SJSA1 (cell line): ENCODE results near the gene IRS1. TPM values are rescaled to one million over a fixed set of nuclear protein-coding genes. Genes with fewer than 3 reads are reported as not detected.
"Not testable (repeated sequence)": the region's sequence is repeated elsewhere in the genome, so short reads cannot be mapped to it uniquely, and the experiment has no call there.

ENCODE experiments used
- DNase-seq, 2 experiments: peaks; one replicate each; pipeline ENCODE4 v3.0.0-alpha.2; 2015 to 2020; ENCODE audit warnings: low spot score in 2 of 2, low read depth in 1 of 2
- H3K27ac ChIP-seq: fragments of 250-450 bp; sonication (Bioruptor Pico); 2 replicates; pipeline ENCODE4 v1.5.1; 2020; ENCODE audit warnings: mild to moderate bottlenecking, moderate library complexity
- H3K27me3 ChIP-seq: fragments of 250-450 bp; sonication (Bioruptor Pico); replicated peaks from 2 replicates; pipeline ENCODE4 v1.5.1; 2020; ENCODE audit warnings: mild to moderate bottlenecking, moderate library complexity
- H3K36me3 ChIP-seq: fragments of 250-450 bp; sonication (Bioruptor Pico); 2 replicates; pipeline ENCODE4 v1.5.1; 2020; ENCODE audit warnings: mild to moderate bottlenecking
- H3K4me1 ChIP-seq: fragments of 250-450 bp; sonication (Bioruptor Pico); replicated peaks from 2 replicates; pipeline ENCODE4 v1.6.1; 2021; ENCODE audit warnings: mild to moderate bottlenecking
- H3K4me3 ChIP-seq: fragments of 250-450 bp; sonication (Bioruptor Pico); 2 replicates; pipeline ENCODE4 v1.5.1; 2020; ENCODE audit warnings: mild to moderate bottlenecking
- H3K9me3 ChIP-seq: fragments of 250-450 bp; sonication (Bioruptor Pico); replicated peaks from 2 replicates; pipeline ENCODE4 v1.5.1; 2020; ENCODE audit warnings: mild to moderate bottlenecking
- total RNA-seq: library from RNA; depleted of rRNA; stranded (reverse); fragments of >200 nt; shearing (Covaris generic); gene quantifications from 2 replicates; pipeline ENCODE4 v1.2.3, GENCODE V29; 2014; rRNA removed

IRS1 gene, protein sequence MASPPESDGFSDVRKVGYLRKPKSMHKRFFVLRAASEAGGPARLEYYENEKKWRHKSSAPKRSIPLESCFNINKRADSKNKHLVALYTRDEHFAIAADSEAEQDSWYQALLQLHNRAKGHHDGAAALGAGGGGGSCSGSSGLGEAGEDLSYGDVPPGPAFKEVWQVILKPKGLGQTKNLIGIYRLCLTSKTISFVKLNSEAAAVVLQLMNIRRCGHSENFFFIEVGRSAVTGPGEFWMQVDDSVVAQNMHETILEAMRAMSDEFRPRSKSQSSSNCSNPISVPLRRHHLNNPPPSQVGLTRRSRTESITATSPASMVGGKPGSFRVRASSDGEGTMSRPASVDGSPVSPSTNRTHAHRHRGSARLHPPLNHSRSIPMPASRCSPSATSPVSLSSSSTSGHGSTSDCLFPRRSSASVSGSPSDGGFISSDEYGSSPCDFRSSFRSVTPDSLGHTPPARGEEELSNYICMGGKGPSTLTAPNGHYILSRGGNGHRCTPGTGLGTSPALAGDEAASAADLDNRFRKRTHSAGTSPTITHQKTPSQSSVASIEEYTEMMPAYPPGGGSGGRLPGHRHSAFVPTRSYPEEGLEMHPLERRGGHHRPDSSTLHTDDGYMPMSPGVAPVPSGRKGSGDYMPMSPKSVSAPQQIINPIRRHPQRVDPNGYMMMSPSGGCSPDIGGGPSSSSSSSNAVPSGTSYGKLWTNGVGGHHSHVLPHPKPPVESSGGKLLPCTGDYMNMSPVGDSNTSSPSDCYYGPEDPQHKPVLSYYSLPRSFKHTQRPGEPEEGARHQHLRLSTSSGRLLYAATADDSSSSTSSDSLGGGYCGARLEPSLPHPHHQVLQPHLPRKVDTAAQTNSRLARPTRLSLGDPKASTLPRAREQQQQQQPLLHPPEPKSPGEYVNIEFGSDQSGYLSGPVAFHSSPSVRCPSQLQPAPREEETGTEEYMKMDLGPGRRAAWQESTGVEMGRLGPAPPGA (N-terminal part only)
- total RNA-seq = 11.3 and 19.2 TPM in 2 replicates

DNA sequence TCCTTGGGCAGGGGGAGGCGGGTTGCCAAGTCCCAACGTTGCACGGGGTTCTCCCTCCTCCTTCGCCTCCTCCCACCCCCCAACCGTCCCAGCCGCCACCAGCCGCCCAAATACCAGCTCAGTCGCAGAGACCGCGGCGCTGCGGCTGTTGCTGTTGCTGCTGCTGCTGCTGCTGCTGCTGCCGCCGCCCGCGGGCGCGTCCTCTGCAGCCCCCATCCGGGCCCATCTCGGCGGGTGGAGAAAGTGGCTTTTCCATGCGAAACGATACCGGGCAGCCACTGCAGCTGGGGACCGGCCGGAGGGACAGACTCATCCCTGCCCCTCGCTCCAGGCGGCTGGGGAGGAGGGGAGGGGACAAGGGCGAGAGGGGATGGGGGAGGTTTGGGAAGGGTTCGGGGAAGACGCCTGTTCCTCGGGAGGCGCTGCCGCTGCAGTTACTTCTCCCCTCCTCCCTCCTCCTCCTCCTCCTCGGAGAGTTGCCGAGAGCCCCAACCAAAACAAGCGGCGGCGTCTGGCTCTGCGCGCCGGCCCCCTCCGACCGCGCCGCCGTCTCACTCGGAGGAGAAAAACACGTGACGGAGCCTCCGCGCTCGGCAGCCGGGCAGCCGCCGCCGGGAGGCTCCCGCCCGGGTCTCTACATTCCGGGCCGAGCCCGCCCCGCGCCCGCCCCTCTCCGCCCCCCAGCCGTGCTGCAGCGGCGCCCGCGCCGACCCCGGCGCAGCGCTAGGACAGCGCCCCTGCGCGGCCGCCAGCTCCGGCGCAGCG is at the start of gene IRS1:
IRS1 (minus strand) TSS at position 610 of the 765 bp plus-strand sequence. CDS start 1,082 bp downstream, outside the sequence.
- Histone ChIP-seq H3K4me3 (peak within 1 kb of the TSS; percentile 65), H3K27me3 (no peaks in the 10 kb centered on the region), H3K27ac (peak within 1 kb of the TSS; percentile 88), H3K36me3 (peaks cover 60% of the 10 kb centered on the region), H3K9me3 (no peaks in the 10 kb centered on the region), H3K4me1 (peaks cover 51% of the 10 kb centered on the region)
- peak; percentile 75 to 78 for DNase-seq

DNA sequence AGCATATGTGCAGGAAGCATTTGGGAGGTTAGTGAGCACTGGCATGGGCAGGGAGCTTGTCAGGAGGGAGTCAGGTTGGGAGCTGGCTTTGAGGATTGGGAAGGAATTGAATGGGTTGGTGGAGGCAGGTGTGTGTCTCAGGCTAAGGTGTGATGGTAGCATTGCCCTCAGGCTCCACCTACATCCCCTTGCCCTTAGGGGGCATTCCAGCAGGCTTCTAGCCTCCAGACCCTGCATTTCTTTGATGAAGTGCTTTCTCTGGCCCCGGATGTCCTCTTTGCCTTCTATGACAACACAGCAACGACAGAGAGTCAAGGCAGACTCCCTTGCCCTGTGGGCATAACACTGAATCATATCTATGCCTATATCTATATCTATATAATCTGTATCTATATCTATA is 49.7 kb upstream of the IRS1 start:
- no peak overlapping the region for H3K27ac ChIP-seq
- no peak overlapping the region for H3K4me3 ChIP-seq

DNA sequence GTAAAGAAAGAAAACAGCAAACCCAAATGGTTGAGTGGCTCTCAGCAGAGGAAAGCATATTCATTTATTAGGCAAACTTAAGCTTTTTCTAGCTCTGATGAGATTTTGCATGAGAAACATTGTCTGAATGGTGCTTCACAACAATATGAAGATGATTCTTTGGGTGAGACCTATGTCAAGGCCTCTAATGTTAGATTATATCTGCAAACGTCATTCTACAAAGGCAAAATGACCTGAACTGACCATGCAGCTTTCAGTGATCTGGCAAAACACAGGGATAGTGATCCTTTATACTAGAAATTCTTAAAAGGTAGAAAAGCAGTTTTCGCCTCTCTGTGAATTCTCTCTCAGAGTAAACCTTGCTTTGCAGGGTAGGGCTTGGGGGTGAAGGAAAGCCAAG is 47.9 kb upstream of the IRS1 start:
- no peaks in the 10 kb centered on the region for H3K4me1 ChIP-seq
- H3K27ac ChIP-seq = no peak overlapping the region
- no peak overlapping the region for H3K4me3 ChIP-seq

More for the DNA sequence above, 49.7 kb upstream of the IRS1 start:
- no peak for DNase-seq
- Histone ChIP-seq H3K36me3 (no peaks in the 10 kb centered on the region), H3K4me1 (no peaks in the 10 kb centered on the region), H3K27me3 (no peaks in the 10 kb centered on the region), H3K9me3 (no peaks in the 10 kb centered on the region)

DNA sequence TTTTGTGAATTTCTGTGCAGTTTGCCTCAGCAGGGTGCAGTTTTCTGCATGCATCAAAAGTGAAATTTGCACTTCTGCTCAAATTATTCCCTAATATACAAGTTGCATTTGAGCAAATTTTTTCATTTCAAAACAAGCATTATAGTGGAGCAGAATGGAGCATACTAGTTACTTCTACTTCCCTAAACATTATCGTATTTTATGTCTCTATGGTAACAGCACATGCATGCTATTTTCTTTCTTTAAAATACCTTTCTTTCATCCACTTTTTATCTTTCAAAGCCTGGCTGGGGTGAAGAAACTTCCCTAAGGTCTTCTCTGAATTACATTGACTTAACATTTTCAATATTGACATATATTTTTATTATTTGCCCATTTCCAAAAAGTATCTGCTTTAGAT is 47.5 kb upstream of the IRS1 start:
- Histone ChIP-seq H3K9me3 (0 out of 2 replicates have a peak, but pooled peaks cover 2% of the 10 kb centered on the region), H3K27me3 (no peaks in the 10 kb centered on the region), H3K27ac (no peak overlapping the region), H3K4me3 (no peak overlapping the region), H3K36me3 (no peaks in the 10 kb centered on the region; the same call in 1 of the 2 replicates), H3K4me1 (no peaks in the 10 kb centered on the region)
- DNase-seq = no peak

More for the DNA sequence above, 47.9 kb upstream of the IRS1 start:
- H3K9me3 ChIP-seq = 0 out of 2 replicates have a peak, but pooled peaks cover under 1% of the 10 kb centered on the region
- DNase-seq = no peak
- no peaks in the 10 kb centered on the region; the same call in 1 of the 2 replicates for H3K36me3 ChIP-seq
- H3K27me3 ChIP-seq = no peaks in the 10 kb centered on the region

DNA sequence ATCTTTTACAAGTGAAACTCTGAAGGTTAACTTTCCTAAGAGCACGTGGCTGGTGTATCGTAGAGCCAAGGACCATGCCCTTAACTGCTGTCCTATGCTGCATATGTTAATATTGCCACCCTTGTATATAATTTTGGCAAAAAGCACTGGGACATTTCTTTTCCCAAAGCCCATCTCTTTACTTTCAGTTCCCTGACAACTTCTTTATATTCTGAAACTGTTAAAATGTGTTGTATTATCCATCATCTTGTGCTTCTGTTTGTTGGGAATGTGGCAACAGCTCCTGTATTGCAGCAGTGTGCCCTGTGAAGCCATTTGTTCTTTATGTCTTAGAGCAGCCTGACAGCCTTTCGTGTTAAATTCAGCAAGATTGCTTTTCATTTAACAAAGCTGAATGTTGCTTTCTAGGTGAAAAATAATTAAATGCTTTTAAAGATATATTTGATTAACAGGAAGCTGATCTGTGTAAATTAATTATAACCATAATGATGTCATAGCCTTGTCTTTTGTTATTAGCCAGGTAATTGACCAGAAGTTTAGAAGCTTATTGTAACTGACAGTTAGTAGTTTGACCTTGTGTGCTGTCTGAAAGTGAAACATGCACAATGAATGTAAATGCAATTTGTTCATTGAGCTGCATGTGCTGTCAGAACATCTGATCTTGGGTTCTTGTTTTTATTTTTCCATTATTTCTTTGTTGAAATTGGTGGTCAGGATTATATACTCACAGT is 45.9 kb upstream of the IRS1 start:
- H3K9me3 ChIP-seq = 0 out of 2 replicates have a peak, but pooled peaks cover 2% of the 10 kb centered on the region
- no peaks in the 10 kb centered on the region for H3K27me3 ChIP-seq
- H3K4me1 ChIP-seq = no peaks in the 10 kb centered on the region
- no peak overlapping the region for H3K4me3 ChIP-seq
- DNase-seq = no peak
- no peak overlapping the region for H3K27ac ChIP-seq
- H3K36me3 ChIP-seq = no peaks in the 10 kb centered on the region; the same call in 1 of the 2 replicates

DNA sequence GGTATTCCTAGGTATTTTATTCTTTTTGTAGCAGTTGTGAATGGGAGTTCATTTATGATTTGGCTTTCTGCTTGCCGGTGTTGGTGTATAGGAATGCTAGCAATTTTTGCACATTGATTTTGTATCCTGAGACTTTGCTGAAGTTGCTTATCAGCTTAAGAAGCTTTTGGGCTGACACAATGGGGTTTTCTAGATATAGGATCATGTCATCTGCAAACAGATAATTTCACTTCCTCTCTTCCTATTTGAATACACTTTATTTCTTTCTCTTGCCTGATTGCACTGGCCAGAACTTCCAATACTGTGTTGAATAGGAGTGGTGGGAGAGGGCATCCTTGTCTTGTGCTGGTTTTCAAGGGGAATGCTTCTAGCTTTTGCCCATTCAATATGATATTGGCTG is 43.4 kb upstream of the IRS1 start:
- H3K9me3 ChIP-seq, H3K36me3 ChIP-seq, H3K4me1 ChIP-seq, DNase-seq, H3K27me3 ChIP-seq, H3K27ac ChIP-seq, H3K4me3 ChIP-seq: not testable (repeated sequence)

DNA sequence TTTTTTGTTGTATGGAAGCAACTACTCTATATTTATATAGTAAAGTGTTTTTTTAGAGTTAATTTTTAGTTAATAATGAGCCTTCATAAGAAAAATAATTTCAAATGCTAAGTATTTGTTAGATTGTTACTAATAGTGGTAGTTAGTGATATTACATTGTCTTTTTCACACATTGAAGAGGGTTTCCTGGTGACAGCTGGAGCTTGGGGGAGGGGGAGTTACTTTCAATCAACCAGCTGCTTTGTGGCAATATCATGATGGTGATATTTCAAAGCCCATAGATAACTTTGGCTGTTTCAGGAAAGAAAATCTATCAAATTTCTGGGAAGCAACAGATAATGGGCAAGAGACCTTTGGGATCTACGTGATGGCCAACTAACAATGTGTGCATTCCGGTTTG is 40.3 kb upstream of the IRS1 start:
- no peak for DNase-seq
- Histone ChIP-seq H3K9me3 (peaks cover 6% of the 10 kb centered on the region; the same call in 1 of the 2 replicates), H3K36me3 (peaks cover 11% of the 10 kb centered on the region), H3K27me3 (no peaks in the 10 kb centered on the region), H3K27ac (no peak overlapping the region), H3K4me1 (peaks cover 27% of the 10 kb centered on the region), H3K4me3 (no peak overlapping the region)

DNA sequence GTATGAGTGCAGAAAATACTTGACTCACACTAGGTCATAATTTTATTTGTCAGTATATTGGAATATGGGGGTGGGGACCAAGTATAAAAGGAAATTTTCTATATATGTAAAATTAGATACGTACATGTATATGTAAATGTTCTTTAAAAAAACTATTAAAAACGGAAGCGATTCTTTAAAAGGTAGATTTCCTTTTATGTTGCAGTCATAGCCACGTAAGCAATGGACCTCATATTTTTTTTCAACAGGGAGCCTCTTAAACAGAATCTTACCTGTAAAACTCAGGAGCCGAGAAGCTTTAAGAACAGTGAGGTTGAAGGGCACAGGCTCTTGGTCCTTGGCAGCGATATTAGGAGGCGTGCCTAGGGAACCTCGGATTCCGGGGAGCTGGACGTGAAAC is 39.5 kb upstream of the IRS1 start:
- Histone ChIP-seq H3K27ac (no peak overlapping the region), H3K9me3 (peaks cover 6% of the 10 kb centered on the region; the same call in 1 of the 2 replicates)
- no peak for DNase-seq

DNA sequence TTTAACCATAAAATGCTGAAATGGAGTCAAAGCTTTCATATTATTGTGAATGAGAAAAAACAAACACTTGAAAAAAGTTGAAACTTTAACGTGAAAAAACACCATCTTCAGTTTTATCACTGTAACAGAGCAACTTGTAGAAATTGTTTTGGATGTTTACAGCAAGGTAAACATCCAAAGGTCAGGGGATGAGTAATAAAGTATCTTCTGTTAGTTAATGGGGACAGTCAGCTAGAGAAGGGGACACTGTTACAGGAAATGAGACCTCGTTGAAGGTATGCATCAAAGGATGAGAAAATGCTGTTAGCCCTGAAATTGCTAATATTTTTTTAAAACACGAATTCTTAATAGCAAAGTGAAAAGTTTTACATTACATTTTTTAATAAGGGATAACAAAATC is 39.1 kb upstream of the IRS1 start:
- H3K36me3 ChIP-seq = peaks cover 11% of the 10 kb centered on the region
- no peak for DNase-seq
- peaks cover 27% of the 10 kb centered on the region for H3K4me1 ChIP-seq
- peaks cover 6% of the 10 kb centered on the region; the same call in 1 of the 2 replicates for H3K9me3 ChIP-seq
- H3K27ac ChIP-seq = no peak overlapping the region
- no peaks in the 10 kb centered on the region for H3K27me3 ChIP-seq
- no peak overlapping the region for H3K4me3 ChIP-seq

More for the DNA sequence above, 39.5 kb upstream of the IRS1 start:
- Histone ChIP-seq H3K4me1 (peaks cover 27% of the 10 kb centered on the region), H3K4me3 (no peak overlapping the region), H3K27me3 (no peaks in the 10 kb centered on the region), H3K36me3 (peaks cover 11% of the 10 kb centered on the region)

DNA sequence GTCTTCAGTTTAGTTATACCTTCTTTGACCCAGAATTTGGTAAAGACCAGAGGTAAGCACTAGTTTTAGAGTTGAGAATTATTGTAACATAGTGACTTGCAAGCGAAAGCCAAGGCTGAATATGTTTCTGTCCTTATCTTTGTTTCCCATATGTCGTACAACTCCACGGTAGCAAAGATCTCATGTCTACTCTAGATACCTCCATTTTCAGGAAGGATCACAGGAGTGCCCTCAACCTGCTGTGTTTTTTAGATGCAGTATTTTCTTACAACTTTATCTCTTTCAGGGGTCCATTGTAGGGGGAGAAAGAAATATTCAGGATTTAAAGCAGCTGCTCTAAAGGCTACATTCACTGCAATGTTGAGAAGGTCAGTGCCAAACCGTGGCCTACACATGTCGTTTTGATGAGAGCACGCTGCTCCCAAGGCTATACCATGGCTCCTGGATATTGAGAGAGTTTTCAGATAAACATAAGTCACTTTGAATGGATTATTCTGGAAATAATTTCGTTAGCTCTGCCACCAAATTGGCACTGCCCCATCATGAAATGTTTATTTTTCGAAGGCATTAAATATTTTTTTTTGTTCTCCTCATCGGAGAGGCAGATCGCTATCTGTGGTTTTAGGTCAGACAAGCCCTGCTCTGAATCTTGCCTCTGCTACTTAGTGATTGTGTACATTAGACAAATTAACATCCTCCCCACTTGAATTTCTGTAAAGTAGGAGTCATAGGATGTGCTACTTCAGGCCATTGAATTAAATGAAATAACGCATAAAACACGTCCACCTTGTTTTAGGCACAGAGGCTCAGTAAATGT is 38.4 kb upstream of the IRS1 start:
- Histone ChIP-seq H3K4me3 (no peak overlapping the region), H3K36me3 (peaks cover 11% of the 10 kb centered on the region), H3K9me3 (peaks cover 6% of the 10 kb centered on the region; the same call in 1 of the 2 replicates), H3K27me3 (no peaks in the 10 kb centered on the region), H3K27ac (no peak overlapping the region), H3K4me1 (peaks cover 27% of the 10 kb centered on the region)
- DNase-seq = no peak

DNA sequence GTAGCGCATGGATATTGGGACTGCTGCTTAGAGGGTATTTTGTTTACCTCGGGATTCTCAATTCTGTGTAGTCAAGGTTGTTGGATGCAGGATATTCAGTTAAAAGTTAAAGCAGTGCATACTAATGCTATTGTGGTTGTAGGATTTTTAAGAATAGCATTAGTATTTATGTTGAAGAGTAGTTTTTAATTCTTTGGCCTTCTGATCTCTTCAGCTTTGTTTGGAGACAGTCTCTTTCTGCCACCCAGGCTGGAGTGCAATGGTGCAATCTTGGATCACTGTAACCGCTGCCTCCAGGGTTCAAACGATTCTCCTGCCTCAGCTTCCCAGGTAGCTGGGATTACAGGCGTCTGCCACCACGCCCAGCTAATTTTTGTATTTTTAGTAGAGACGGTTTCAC is 37.7 kb upstream of the IRS1 start:
- Histone ChIP-seq H3K27me3 (no peaks in the 10 kb centered on the region), H3K27ac (no peak overlapping the region), H3K4me3 (no peak overlapping the region)

DNA sequence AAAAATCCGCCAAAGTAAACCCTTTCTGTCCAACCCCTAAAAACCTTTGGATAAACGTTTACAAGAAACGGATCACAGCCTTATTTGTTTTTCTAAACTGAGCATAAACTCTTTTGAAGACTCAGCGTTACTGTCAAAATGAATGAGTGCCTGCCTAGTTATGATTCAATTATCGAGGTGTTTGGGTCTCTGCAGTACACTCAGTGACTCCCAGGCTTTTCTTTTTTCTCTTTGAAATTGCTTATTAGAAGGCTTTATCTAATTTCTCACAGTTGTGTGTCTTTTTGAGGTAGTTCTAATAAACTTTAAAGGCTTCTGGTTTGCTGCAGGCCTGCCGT is 36.9 kb upstream of the IRS1 start:
- Histone ChIP-seq H3K9me3 (peaks cover 3% of the 10 kb centered on the region; the same call in 1 of the 2 replicates), H3K4me3 (peak overlapping the region; percentile 78), H3K4me1 (peaks cover 27% of the 10 kb centered on the region), H3K27ac (peak overlapping the region; percentile 85), H3K36me3 (peaks cover 11% of the 10 kb centered on the region), H3K27me3 (no peaks in the 10 kb centered on the region)
- no peak for DNase-seq

More for the DNA sequence above, 37.7 kb upstream of the IRS1 start:
- Histone ChIP-seq H3K4me1 (peaks cover 27% of the 10 kb centered on the region), H3K9me3 (peaks cover 3% of the 10 kb centered on the region; the same call in 1 of the 2 replicates), H3K36me3 (peaks cover 11% of the 10 kb centered on the region)
- DNase-seq = no peak
